H1 (cell line): Measurements from ENCODE around the gene MAGIX. TPM values are rescaled to one million over a fixed set of nuclear protein-coding genes. Genes with fewer than 3 reads are reported as not detected.

Experiments used
- CTCF ChIA-PET: fragments of 300-600 bp; sonication (Branson Sonifier 250); formaldehyde crosslinking; loops from one replicate; lab custom pipeline; 2021; ENCODE audit not compliant: partially characterized antibody; lab: Charles Lee
- POLR2A ChIA-PET: fragments of 300-600 bp; sonication (Branson Sonifier 250); formaldehyde crosslinking; loops from one replicate; lab custom pipeline; 2021; ENCODE audit warnings: inconsistent platforms; ENCODE audit not compliant: partially characterized antibody; lab: Charles Lee
- DNase-seq, 2 experiments: peaks; one replicate each; pipeline versions ENCODE4 v3.0.0 to v3.0.0-alpha.2; 2010 to 2022; ENCODE audit warnings: low spot score in 2 of 2, low read depth in 1 of 2, mixed read lengths in 1 of 2
- FAIRE-seq: peaks from 2 replicates; lab custom pipeline; 2011; peaks lifted over from hg19 to GRCh38; lab: Jason Lieb, UNC
- H2AFZ ChIP-seq: 2 replicates; pipeline ENCODE4 v1.8.1; 2012; ENCODE audit warnings: low read length, inconsistent platforms
- H2AK5ac ChIP-seq: 2 replicates; pipeline ENCODE4 v1.6.1; 2013; ENCODE audit warnings: low read depth, low read length
- H2BK120ac ChIP-seq: replicated peaks from 2 replicates; pipeline ENCODE3; 2013; ENCODE audit warnings: low read depth, low read length, inconsistent platforms
- H2BK12ac ChIP-seq: 2 replicates; pipeline ENCODE4 v1.6.1; 2013; ENCODE audit warnings: low read depth, low read length
- H2BK15ac ChIP-seq: 2 replicates; pipeline ENCODE4 v1.6.1; 2013; ENCODE audit warnings: low read length
- H2BK20ac ChIP-seq: 2 replicates; pipeline ENCODE4 v1.6.1; 2013; ENCODE audit warnings: low read length
- H2BK5ac ChIP-seq: 2 replicates; pipeline ENCODE4 v1.6.1; 2013; ENCODE audit warnings: low read depth, low read length
- H3K14ac ChIP-seq: 2 replicates; pipeline ENCODE4 v1.6.1; 2013; ENCODE audit warnings: inconsistent platforms; ENCODE audit not compliant: insufficient read length
- H3K18ac ChIP-seq: 2 replicates; pipeline ENCODE4 v1.6.1; 2013; ENCODE audit warnings: low read length; ENCODE audit errors: extremely low read depth
- H3K23ac ChIP-seq: 2 replicates; pipeline ENCODE4 v1.6.1; 2013; ENCODE audit warnings: inconsistent platforms; ENCODE audit not compliant: insufficient read length
- H3K23me2 ChIP-seq: 2 replicates; pipeline ENCODE4 v1.6.1; 2013; ENCODE audit warnings: low read depth, low read length
- H3K27ac ChIP-seq: 2 replicates; pipeline ENCODE4 v1.6.1; 2011; ENCODE audit warnings: low read depth, low read length, inconsistent platforms
- H3K27me3 ChIP-seq, 4 experiments: replicated peaks in 1 of 4; 1 replicate in 1 of 4; 2 replicates in 3 of 4; pipeline versions ENCODE4 v1.6.1 to v1.8.1; 2011 to 2013; ENCODE audit warnings: low read length in 3 of 4, mild to moderate bottlenecking in 3 of 4, inconsistent platforms in 2 of 4, mixed read lengths in 2 of 4, moderate library complexity in 1 of 4; ENCODE audit not compliant: control insufficient read depth in 3 of 4, insufficient read depth in 3 of 4; ENCODE audit errors: extremely low read depth in 1 of 4
- H3K36me3 ChIP-seq, 4 experiments: 2 replicates each; pipeline versions ENCODE4 v1.6.1 to v1.8.1; 2011 to 2013; ENCODE audit warnings: mild to moderate bottlenecking in 4 of 4, low read length in 3 of 4, moderate library complexity in 2 of 4, control low read depth in 1 of 4, inconsistent platforms in 1 of 4; ENCODE audit not compliant: insufficient read depth in 4 of 4, control insufficient read depth in 2 of 4
- H3K4ac ChIP-seq: replicated peaks from 2 replicates; pipeline ENCODE3; 2013; ENCODE audit warnings: low read length, low read depth, mixed read lengths, inconsistent platforms; ENCODE audit not compliant: insufficient read length
- H3K4me1 ChIP-seq, 4 experiments: replicated peaks in 1 of 4; 1 replicate in 1 of 4; 2 replicates in 3 of 4; pipeline versions ENCODE4 v1.6.1 to v1.8.1; 2011 to 2013; ENCODE audit warnings: low read length in 3 of 4, inconsistent platforms in 2 of 4, mixed read lengths in 1 of 4; ENCODE audit not compliant: insufficient read depth in 4 of 4, control insufficient read depth in 3 of 4
- H3K4me2 ChIP-seq, 2 experiments: 2 replicates each; pipeline versions ENCODE4 v1.6.1 to v1.8.1; 2011 to 2013; ENCODE audit warnings: low read depth in 2 of 2, low read length in 2 of 2, control low read depth in 1 of 2, inconsistent platforms in 1 of 2, mild to moderate bottlenecking in 1 of 2; ENCODE audit not compliant: insufficient read depth in 1 of 2
- H3K4me3 ChIP-seq, 4 experiments: fragments of 200-600, 300-600 bp in 1 of 4; sonication (generic), shearing (Covaris generic), sonication (Bioruptor Twin) in 1 of 4; 2 replicates each; pipeline versions ENCODE4 v1.5.1 to v1.8.1; 2011 to 2016; ENCODE audit warnings: low read length in 4 of 4, low read depth in 3 of 4, control low read depth in 2 of 4, inconsistent platforms in 2 of 4, mild to moderate bottlenecking in 2 of 4, mixed read lengths in 1 of 4, moderate library complexity in 1 of 4; ENCODE audit not compliant: insufficient read depth in 2 of 4; ENCODE audit errors: extremely low read depth in 1 of 4
- H3K56ac ChIP-seq: replicated peaks from 2 replicates; pipeline ENCODE3; 2013; ENCODE audit warnings: low read depth, mild to moderate bottlenecking, mixed read lengths, low read length, inconsistent platforms; ENCODE audit not compliant: insufficient read length
- H3K79me1 ChIP-seq: 2 replicates; pipeline ENCODE4 v1.6.1; 2013; ENCODE audit warnings: low read depth, low read length, control low read depth
- H3K79me2 ChIP-seq, 2 experiments: 2 replicates each; pipeline versions ENCODE4 v1.6.1 to v1.8.1; 2012 to 2013; ENCODE audit warnings: low read length in 2 of 2, mild to moderate bottlenecking in 2 of 2, inconsistent platforms in 1 of 2; ENCODE audit not compliant: insufficient read depth in 2 of 2, control insufficient read depth in 1 of 2
- H3K9ac ChIP-seq, 4 experiments: replicated peaks in 1 of 4; 1 replicate in 1 of 4; 2 replicates in 3 of 4; pipeline versions ENCODE4 v1.6.1 to v1.8.1; 2011 to 2013; ENCODE audit warnings: low read depth in 3 of 4, low read length in 3 of 4, control low read depth in 2 of 4, mild to moderate bottlenecking in 2 of 4, moderate library complexity in 2 of 4, inconsistent platforms in 1 of 4; ENCODE audit errors: extremely low read depth in 1 of 4
- H3K9me3 ChIP-seq, 2 experiments: 2 replicates each; pipeline versions ENCODE4 v1.6.1 to v1.8.1; 2012 to 2013; ENCODE audit warnings: mild to moderate bottlenecking in 2 of 2, moderate library complexity in 2 of 2, control low read depth in 1 of 2, inconsistent platforms in 1 of 2, low read depth in 1 of 2, low read length in 1 of 2, mixed read lengths in 1 of 2; ENCODE audit not compliant: insufficient read depth in 2 of 2
- H4K20me1 ChIP-seq, 2 experiments: replicated peaks in 1 of 2; 2 replicates each; pipeline versions ENCODE3 to v1.8.1; 2011 to 2013; ENCODE audit warnings: inconsistent platforms in 2 of 2, low read length in 2 of 2, mild to moderate bottlenecking in 1 of 2; ENCODE audit not compliant: insufficient read depth in 2 of 2, control insufficient read depth in 1 of 2
- H4K5ac ChIP-seq: 2 replicates; pipeline ENCODE4 v1.6.1; 2013; ENCODE audit warnings: low read length, low read depth, mixed read lengths, inconsistent platforms; ENCODE audit not compliant: insufficient read length
- H4K8ac ChIP-seq: 2 replicates; pipeline ENCODE4 v1.8.0; 2013; ENCODE audit warnings: mild to moderate bottlenecking, moderate library complexity, low read length, inconsistent platforms; ENCODE audit not compliant: insufficient read depth; ENCODE audit errors: extremely low read depth
- H4K91ac ChIP-seq: replicated peaks from 2 replicates; pipeline ENCODE3; 2013; ENCODE audit warnings: low read length, mixed read lengths, inconsistent platforms; ENCODE audit not compliant: insufficient read length
- RBBP5 ChIP-seq: IDR thresholded peaks from 2 replicates; pipeline ENCODE4 v1.7.1; 2012; ENCODE audit warnings: low read depth, mild to moderate bottlenecking, inconsistent platforms, low read length, moderate library complexity, borderline replicate concordance
- WGBS, 2 experiments: shearing (Covaris generic) in 1 of 2; methylation state at CpG; one replicate each; pipeline versions ENCODE4 v1.1.6 to v1.1.7; 2013 to 2015; ENCODE audit warnings: low lambda C conversion rate in 2 of 2, mixed read lengths in 2 of 2, inconsistent platforms in 1 of 2, low coverage in 1 of 2, missing lambda C conversion rate in 1 of 2; ENCODE audit not compliant: insufficient replicate concordance in 2 of 2, insufficient coverage in 1 of 2, insufficient read length in 1 of 2; ENCODE audit errors: extremely low coverage in 1 of 2, missing lambda C conversion rate in 1 of 2; 5-methylcytosine and 5-hydroxymethylcytosine counted together
- polyA plus RNA-seq, 7 experiments: library from polyadenylated mRNA; depleted of rRNA in 3 of 7; stranded (reverse) in 5 of 7; unstranded in 2 of 7; fragments of >200 nt in 5 of 7; fragments of 200-250 nt in 2 of 7; gene quantifications; 1 replicate in 5 of 7; 2 replicates in 1 of 7; 4 replicates in 1 of 7; pipeline versions ENCODE4 v1.2.1 to v1.2.3, GENCODE V29; 2011 to 2013; ENCODE audit warnings: missing spikeins in 2 of 7, mixed read lengths in 2 of 7
- total RNA-seq: library from RNA; stranded (reverse); fragmentation: NEBNext Ultra II Directional; extraction: Animal tissue kit (Norgen Biotek cat#: 25700); gene quantifications from 2 replicates; pipeline ENCODE4 v1.2.1, GENCODE V29; 2021

MAGIX gene
- total and polyA plus RNA-seq, 2 of the 8 experiments (the other 6 are each of a cell fraction or from before 2014, with no cell fraction given): 0.37 to 1.1 TPM

- no peak overlapping the region for H3K9ac ChIP-seq
- no peak for TF ChIP-seq RBBP5
Observed at GRCh38 chrX:49203536-49203935, 41.0 kb downstream of the MAGIX start.

More at GRCh38 chrX:49203536-49203935, 41.0 kb downstream of the MAGIX start:
- Histone ChIP-seq H3K79me1 (no peaks in the 10 kb centered on the region), H2BK12ac (no peak overlapping the region), H3K36me3 (no peaks in the 10 kb centered on the region), H3K4me1 (peaks cover 0 to 11% (median 5%) of the 10 kb centered on the region in 4 experiments; a peak in 5 of 7 replicates), H2AK5ac (no peak overlapping the region), H3K27me3 (no peaks in the 10 kb centered on the region), H3K4me2 (no peak overlapping the region), H2BK5ac (no peak overlapping the region), H3K27ac (no peak overlapping the region), H3K4me3 (no peak overlapping the region), H3K23ac (no peak overlapping the region), H4K8ac (no peak overlapping the region), H3K9me3 (no peaks in the 10 kb centered on the region), H3K18ac (no peak overlapping the region), H2BK15ac (no peak overlapping the region), H2AFZ (no peak overlapping the region), H4K5ac (no peak overlapping the region), H2BK120ac (no peak overlapping the region), H3K14ac (no peak overlapping the region), H4K91ac (no peak overlapping the region), H3K4ac (no peak overlapping the region), H4K20me1 (no peaks in the 10 kb centered on the region), H3K79me2 (no peaks in the 10 kb centered on the region), H3K56ac (no peak overlapping the region), H3K23me2 (peaks cover 5% of the 10 kb centered on the region; the same call in 1 of the 2 replicates), H2BK20ac (no peak overlapping the region)
- FAIRE-seq: no peak
- ChIA-PET CTCF (no interaction called here), POLR2A (no interaction called here)
- DNase-seq: no peak
- WGBS, 2 experiments: 82% methylated on average over 3 of the region's 3 CpGs; no CpG with 5 or more reads in 1 of the 2 experiments
